Caco-2 (cell line): ENCODE results near the gene AKAP9. TPM values are rescaled to one million over a fixed set of nuclear protein-coding genes. Genes with fewer than 3 reads are reported as not detected.
A peak's percentile ranks its signal among the peaks of the same experiment; 100 is the strongest.

Source experiments
- BruUV-seq: library from RNA; stranded (reverse); fragments of 400-500 nt; replicated peaks from 2 replicates; lab custom pipeline; 2021; lab: Mats Ljungman, UMichigan
- CTCF ChIA-PET: fragments of 300-600 bp; sonication (Branson Sonifier 250); formaldehyde crosslinking; loops from one replicate; lab custom pipeline; 2022; ENCODE audit warnings: antibody characterized with exemption; lab: Charles Lee
- POLR2A ChIA-PET: fragments of 300-600 bp; sonication (Branson Sonifier 250); formaldehyde crosslinking; loops from one replicate; lab custom pipeline; 2022; ENCODE audit warnings: antibody characterized with exemption; lab: Charles Lee
- DNase-seq, 2 experiments: peaks; one replicate each; pipeline versions ENCODE4 v3.0.0 to v3.0.0-alpha.2; 2020 to 2022
- H3K27me3 ChIP-seq: replicated peaks from 2 replicates; pipeline ENCODE4 v1.6.0; 2011; ENCODE audit warnings: low read length; ENCODE audit not compliant: control insufficient read depth, insufficient read depth
- H3K36me3 ChIP-seq: 2 replicates; pipeline ENCODE4 v1.5.1; 2011; ENCODE audit warnings: low read length; ENCODE audit not compliant: control insufficient read depth, insufficient read depth
- H3K4me1 ChIP-seq: fragments of 250-450 bp; sonication (Bioruptor Pico); 2 replicates; pipeline ENCODE4 v1.5.1; 2020; ENCODE audit warnings: mild to moderate bottlenecking
- H3K4me3 ChIP-seq: 2 replicates; pipeline ENCODE4 v1.5.1; 2011; ENCODE audit warnings: low read depth, mild to moderate bottlenecking, control low read depth, low read length
- H3K9me3 ChIP-seq: fragments of 250-450 bp; sonication (Bioruptor Pico); 2 replicates; pipeline ENCODE4 v1.5.1; 2020; ENCODE audit warnings: mild to moderate bottlenecking, moderate library complexity
- H3K27ac Mint-ChIP-seq: one replicate; pipeline ENCODE4 v1.8.0; 2022; ENCODE audit warnings: mixed read lengths; ENCODE audit not compliant: unreplicated experiment
- H3K27me3 Mint-ChIP-seq: one replicate; pipeline ENCODE4 v1.8.0; 2022; ENCODE audit warnings: mixed read lengths; ENCODE audit not compliant: insufficient read depth, unreplicated experiment
- H3K36me3 Mint-ChIP-seq: one replicate; pipeline ENCODE4 v1.8.0; 2022; ENCODE audit warnings: mild to moderate bottlenecking, mixed read lengths; ENCODE audit not compliant: insufficient read depth, unreplicated experiment
- H3K4me1 Mint-ChIP-seq: one replicate; pipeline ENCODE4 v1.8.0; 2022; ENCODE audit warnings: low read depth, mixed read lengths; ENCODE audit not compliant: unreplicated experiment
- H3K4me3 Mint-ChIP-seq: one replicate; pipeline ENCODE4 v1.8.0; 2022; ENCODE audit warnings: mild to moderate bottlenecking, moderate library complexity, mixed read lengths; ENCODE audit not compliant: unreplicated experiment
- H3K9me3 Mint-ChIP-seq: one replicate; pipeline ENCODE4 v1.8.0; 2022; ENCODE audit warnings: mixed read lengths; ENCODE audit not compliant: unreplicated experiment
- CTCF ChIP-seq, 2 experiments: fragments of 200-600 bp in 1 of 2; IDR thresholded peaks; 1 replicate in 1 of 2; 2 replicates in 1 of 2; pipeline versions ENCODE4 v1.5.1 to v1.8.0; 2011 to 2022; ENCODE audit warnings: antibody characterized with exemption in 1 of 2, control low read depth in 1 of 2, inconsistent platforms in 1 of 2, low read depth in 1 of 2, low read length in 1 of 2, mild to moderate bottlenecking in 1 of 2, moderate library complexity in 1 of 2; ENCODE audit not compliant: insufficient read depth in 1 of 2, severe bottlenecking in 1 of 2, unreplicated experiment in 1 of 2
- intact Hi-C: fragments of 100-400 bp; cut with micrococcal nuclease; formaldehyde crosslinking; loops from one replicate; pipeline ENCODE4 v1.10.0; 2022; ENCODE audit not compliant: unreplicated experiment
- total RNA-seq: library from RNA; stranded (reverse); gene quantifications from 2 replicates; pipeline ENCODE4 v1.2.3, GENCODE V29; 2022

The AKAP9 gene
- total RNA-seq, 1 experiment from 2014 or later = 79.4 TPM

GRCh38 chr7:92058040-92058439 lies 117.4 kb downstream of the AKAP9 start:
- no peaks in the 10 kb centered on the region for H3K27me3 Mint-ChIP-seq
- intact Hi-C loops = loop anchor here (5.0 kb wide), 1 partner anchor 389 kb away; the partner anchor contains the start of gene GATAD1
- no peak for DNase-seq
- peaks cover 51% of the 10 kb centered on the region for H3K4me1 ChIP-seq
- H3K4me3 Mint-ChIP-seq = peak overlapping the region; percentile 49
- TF ChIP-seq CTCF (IDR thresholded peaks at IDR 0.05; ENCODE audit: insufficient read depth in 1 of 2, low read depth in 1 of 2, low read length in 1 of 2, severe bottlenecking in 1 of 2, unreplicated experiment in 1 of 2) = no peak
- no peaks in the 10 kb centered on the region for H3K9me3 Mint-ChIP-seq
- no peaks in the 10 kb centered on the region for H3K36me3 ChIP-seq
- CTCF ChIA-PET = interaction anchor here (1.9 kb wide), 1 partner anchor 16 kb away, joined by 7 read pairs; no protein-coding TSS in a partner anchor
- BruUV-seq = no TSS peak
- POLR2A ChIA-PET = interaction anchor here (1.0 to 1.9 kb wide), 2 partner anchors 12 to 16 kb away, joined by 4 to 15 read pairs; no protein-coding TSS in a partner anchor
- peaks cover 16% of the 10 kb centered on the region for H3K4me1 Mint-ChIP-seq
- H3K27ac Mint-ChIP-seq = peak overlapping the region; percentile 55
- no peaks in the 10 kb centered on the region for H3K27me3 ChIP-seq
- H3K4me3 ChIP-seq = peak overlapping the region; percentile 10; the same call in 1 of the 2 replicates
- no peaks in the 10 kb centered on the region for H3K9me3 ChIP-seq
- H3K36me3 Mint-ChIP-seq = peaks cover 10% of the 10 kb centered on the region

GRCh38 chr7:92058899-92059298 lies 118.2 kb downstream of the AKAP9 start:
- no peaks in the 10 kb centered on the region for H3K27me3 ChIP-seq
- CTCF ChIA-PET = no interaction called here
- H3K4me3 Mint-ChIP-seq = no peak overlapping the region
- H3K36me3 Mint-ChIP-seq = peaks cover 10% of the 10 kb centered on the region
- BruUV-seq = no TSS peak
- H3K4me1 ChIP-seq = peaks cover 51% of the 10 kb centered on the region
- POLR2A ChIA-PET = no interaction called here
- H3K9me3 Mint-ChIP-seq = no peaks in the 10 kb centered on the region
- H3K4me1 Mint-ChIP-seq = peaks cover 16% of the 10 kb centered on the region
- intact Hi-C loops = loop anchor here (5.0 kb wide), 1 partner anchor 388 kb away; the partner anchor contains the start of gene GATAD1
- H3K36me3 ChIP-seq = no peaks in the 10 kb centered on the region
- H3K4me3 ChIP-seq = peak overlapping the region; percentile 7; the same call in 1 of the 2 replicates
- no peaks in the 10 kb centered on the region for H3K9me3 ChIP-seq
- no peak for TF ChIP-seq CTCF (IDR thresholded peaks at IDR 0.05; ENCODE audit: insufficient read depth in 1 of 2, low read depth in 1 of 2, low read length in 1 of 2, severe bottlenecking in 1 of 2, unreplicated experiment in 1 of 2)
- no peak overlapping the region for H3K27ac Mint-ChIP-seq
- H3K27me3 Mint-ChIP-seq = no peaks in the 10 kb centered on the region
- DNase-seq = no peak

- H3K4me3 ChIP-seq = no peak overlapping the region
- TF ChIP-seq CTCF (IDR thresholded peaks at IDR 0.05; ENCODE audit: insufficient read depth in 1 of 2, low read depth in 1 of 2, low read length in 1 of 2, severe bottlenecking in 1 of 2, unreplicated experiment in 1 of 2) = no peak
- BruUV-seq = no TSS peak
- CTCF ChIA-PET = no interaction called here
- POLR2A ChIA-PET = no interaction called here
- peaks cover 8% of the 10 kb centered on the region for H3K4me1 Mint-ChIP-seq
- H3K27me3 Mint-ChIP-seq = no peaks in the 10 kb centered on the region
- peaks cover 16% of the 10 kb centered on the region for H3K36me3 Mint-ChIP-seq
- H3K9me3 ChIP-seq = no peaks in the 10 kb centered on the region
- no peaks in the 10 kb centered on the region for H3K9me3 Mint-ChIP-seq
- H3K36me3 ChIP-seq = no peaks in the 10 kb centered on the region
- DNase-seq = no peak
- no peak overlapping the region for H3K4me3 Mint-ChIP-seq
- peaks cover 40% of the 10 kb centered on the region for H3K4me1 ChIP-seq
- H3K27me3 ChIP-seq = no peaks in the 10 kb centered on the region
- intact Hi-C loops = no loop called here
- H3K27ac Mint-ChIP-seq = no peak overlapping the region
Observed at GRCh38 chr7:92061154-92061553, 120.5 kb downstream of the AKAP9 start.
